HEK293 (cell line): ENCODE data around the gene MCFD2.

Experiments used
- CTCF ChIP-seq: fragments of 450-650 bp; formaldehyde crosslinking; IDR thresholded peaks from 2 replicates; pipeline ENCODE4 v1.5.1; 2016; ENCODE audit warnings: missing biosample characterization, missing genetic modification characterization
- GLIS2 ChIP-seq: fragments of 450-650 bp; formaldehyde crosslinking; IDR thresholded peaks from 2 replicates; pipeline ENCODE4 v1.5.1; 2016; ENCODE audit warnings: missing biosample characterization, missing genetic modification characterization
- KLF8 ChIP-seq: fragments of 450-650 bp; formaldehyde crosslinking; IDR thresholded peaks from 2 replicates; pipeline ENCODE4 v1.5.1; 2016; ENCODE audit warnings: missing biosample characterization, missing genetic modification characterization
- PRDM1 ChIP-seq: fragments of 450-650 bp; formaldehyde crosslinking; IDR thresholded peaks from 2 replicates; pipeline ENCODE4; 2016; ENCODE audit warnings: missing biosample characterization, missing genetic modification characterization
- TCF7L2 ChIP-seq: IDR thresholded peaks from 2 replicates; pipeline ENCODE4 v1.6.1; 2011; ENCODE audit warnings: low read depth, mild to moderate bottlenecking, inconsistent platforms, low read length, moderate library complexity, borderline replicate concordance
- YY1 ChIP-seq: fragments of 450-650 bp; formaldehyde crosslinking; IDR thresholded peaks from 2 replicates; pipeline ENCODE4 v1.5.1; 2018; ENCODE audit warnings: missing biosample characterization, missing genetic modification characterization
- ZBTB7A ChIP-seq: fragments of 450-650 bp; formaldehyde crosslinking; IDR thresholded peaks from 2 replicates; pipeline ENCODE4 v1.5.1; 2016; ENCODE audit warnings: low read depth, missing biosample characterization, missing genetic modification characterization
- ZNF10 ChIP-seq: fragments of 450-650 bp; formaldehyde crosslinking; IDR thresholded peaks from 2 replicates; pipeline ENCODE4 v1.5.1; 2017; ENCODE audit warnings: missing biosample characterization, missing genetic modification characterization
- ZNF214 ChIP-seq: fragments of 450-650 bp; formaldehyde crosslinking; IDR thresholded peaks from 2 replicates; pipeline ENCODE4 v1.5.1; 2017; ENCODE audit warnings: missing biosample characterization, mild to moderate bottlenecking, missing genetic modification characterization, borderline replicate concordance
- ZNF274 ChIP-seq, 2 experiments: fragments of 200-500 bp in 1 of 2; fragments of 450-650 bp in 1 of 2; sonication (Bioruptor generic) in 1 of 2; formaldehyde crosslinking in 1 of 2; IDR thresholded peaks; 2 replicates each; pipeline versions ENCODE4 v1.5.1 to v1.6.1; 2014 to 2016; ENCODE audit warnings: borderline replicate concordance in 1 of 2, inconsistent platforms in 1 of 2, low read length in 1 of 2, missing biosample characterization in 1 of 2, missing genetic modification characterization in 1 of 2
- ZNF302 ChIP-seq: fragments of 450-650 bp; formaldehyde crosslinking; IDR thresholded peaks from 2 replicates; pipeline ENCODE4 v1.5.1; 2016; ENCODE audit warnings: missing biosample characterization, missing genetic modification characterization, low read depth
- ZNF580 ChIP-seq: fragments of 450-650 bp; formaldehyde crosslinking; IDR thresholded peaks from 2 replicates; pipeline ENCODE4 v1.5.1; 2016; ENCODE audit warnings: missing biosample characterization, missing genetic modification characterization

- TF ChIP-seq ZNF10 (no peak), CTCF (no peak), KLF8 (tag by site-specific recombination) (no peak), ZNF580 (tag by site-specific recombination) (no peak), ZNF302 (tag by site-specific recombination) (no peak), TCF7L2 (no peak), ZNF274 (IDR thresholded peaks at IDR 0.05; ENCODE audit: low read length) (no peak), ZNF274 (tag by site-specific recombination; IDR thresholded peaks at IDR 0.05; ENCODE audit: borderline replicate concordance) (no peak), ZBTB7A (tag by site-specific recombination) (no peak), PRDM1 (no peak), ZNF214 (tag by site-specific recombination) (no peak), YY1 (tag by site-specific recombination) (no peak), GLIS2 (no peak)
Measured at GRCh38 chr2:46935071-46935470, 19.5 kb upstream of the MCFD2 start.
